GM12873 (cell line): ENCODE results near the gene COL4A3.

Source experiments
- CTCF ChIP-seq: IDR thresholded peaks from 2 replicates; pipeline ENCODE4 v1.5.1; 2012; ENCODE audit warnings: low read depth, mild to moderate bottlenecking, moderate library complexity, low read length, control low read depth; ENCODE audit not compliant: insufficient read depth; ENCODE audit errors: missing control alignments

The COL4A3 gene

GRCh38 chr2:227163998-227164762 lies at the start of gene COL4A3, which contains the start of gene COL4A4:
TSS of gene COL4A3 (plus strand) at chr2:227164624. CDS start at chr2:227164727, 103 bp downstream.
TSS of gene COL4A4 (minus strand) at chr2:227164205. CDS start at chr2:227147483, 16,722 bp downstream.
- no peak for TF ChIP-seq CTCF

GRCh38 chr2:227115761-227116160 lies 48.7 kb upstream of the COL4A3 start:
- no peak for TF ChIP-seq CTCF

GRCh38 chr2:227117027-227117426 lies 47.4 kb upstream of the COL4A3 start:
- no peak for TF ChIP-seq CTCF

- TF ChIP-seq CTCF, result no peak
Observed at GRCh38 chr2:227117852-227118251, 46.6 kb upstream of the COL4A3 start.

GRCh38 chr2:227118353-227118752 lies 46.1 kb upstream of the COL4A3 start:
- no peak for TF ChIP-seq CTCF

GRCh38 chr2:227123697-227124096 lies 40.7 kb upstream of the COL4A3 start:
- TF ChIP-seq CTCF, result no peak

GRCh38 chr2:227124811-227125210 lies 39.6 kb upstream of the COL4A3 start:
- no peak for TF ChIP-seq CTCF
